ENCODE data around the gene DNASE1L1.
"Not testable (repeated sequence)": the region's sequence is repeated elsewhere in the genome, so short reads cannot be mapped to it uniquely, and the experiment has no call there.

The DNASE1L1 gene

DNA sequence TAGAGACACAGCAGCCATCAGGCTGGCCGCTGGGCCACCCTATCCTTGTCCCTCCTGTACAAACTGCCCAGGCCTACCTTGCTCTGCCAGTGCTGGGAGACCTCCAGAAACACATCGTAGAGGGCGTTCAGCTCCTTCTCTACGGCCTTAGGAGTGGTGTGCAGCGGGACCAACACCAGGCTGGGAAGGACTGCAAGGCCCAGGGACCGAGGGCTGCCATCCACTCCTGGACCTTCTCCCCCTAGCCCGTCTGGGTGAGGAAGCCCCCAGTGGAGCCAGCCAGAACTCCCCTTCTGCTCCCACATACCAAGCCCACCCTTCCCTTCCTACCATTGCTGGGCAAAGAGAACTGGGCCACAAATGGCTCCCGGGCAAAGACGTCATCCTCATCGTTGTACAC, 5.9 kb downstream of the DNASE1L1 start:
- DNase-seq = no peak

DNA sequence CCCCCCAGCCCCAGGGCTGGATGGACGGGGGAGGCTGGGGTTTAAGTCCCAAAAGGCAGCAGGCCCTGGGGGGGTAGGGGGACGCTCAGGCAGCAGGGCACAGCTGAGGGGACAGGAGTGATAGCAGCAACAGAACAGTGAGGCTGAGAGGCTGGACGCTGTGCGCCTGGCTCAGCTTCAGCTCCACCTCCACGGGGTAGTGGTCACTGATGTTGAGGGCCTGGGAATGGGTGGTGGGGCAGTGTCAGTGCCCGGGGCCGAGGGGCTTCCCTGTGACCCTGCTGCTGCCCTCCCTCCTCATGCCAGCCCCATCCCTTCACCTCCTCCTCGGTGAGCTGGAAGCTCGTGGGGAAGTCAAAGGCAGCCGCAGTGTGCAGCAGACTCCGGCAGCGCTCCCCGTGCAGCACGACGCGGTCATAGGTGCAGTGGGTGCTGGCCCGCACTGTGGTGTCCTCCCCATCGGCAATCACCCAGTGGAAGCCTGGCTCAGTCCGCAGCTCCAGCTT, 6.4 kb downstream of the DNASE1L1 start:
- no peak for DNase-seq

DNA sequence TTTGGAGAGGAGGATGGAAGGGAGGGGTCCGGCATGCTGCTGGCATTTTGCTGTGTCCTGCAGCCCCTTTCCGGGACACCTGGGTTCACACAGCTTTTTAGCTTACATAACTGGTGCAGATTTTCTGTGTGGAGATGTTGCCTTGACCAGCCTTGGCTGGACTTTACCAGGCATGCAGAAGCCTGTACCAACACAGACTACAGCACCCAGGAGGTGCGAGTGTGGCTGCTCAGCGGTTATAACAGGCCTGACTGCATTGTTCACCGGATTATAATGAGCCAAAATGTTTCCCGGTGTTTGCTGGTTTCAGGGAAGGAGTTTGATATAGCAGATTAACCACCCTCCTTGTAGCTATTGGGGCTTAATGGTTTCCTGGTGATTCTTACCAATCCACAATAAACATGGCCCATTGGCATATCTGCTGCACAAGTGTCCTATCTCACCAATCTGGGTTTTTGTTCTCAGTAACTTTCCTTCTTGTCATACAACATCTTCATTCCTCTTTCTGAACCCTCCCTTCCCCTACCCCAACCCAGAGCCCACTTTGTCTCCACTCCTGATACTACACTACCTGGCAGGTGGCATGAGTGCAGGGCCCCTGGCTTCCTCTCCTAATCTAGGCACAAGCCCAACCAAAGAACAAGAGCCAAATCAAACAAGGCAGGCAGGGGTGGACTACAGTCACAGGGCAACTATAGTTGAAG, 7.0 kb downstream of the DNASE1L1 start:
- DNase-seq = peak; percentile 34

DNA sequence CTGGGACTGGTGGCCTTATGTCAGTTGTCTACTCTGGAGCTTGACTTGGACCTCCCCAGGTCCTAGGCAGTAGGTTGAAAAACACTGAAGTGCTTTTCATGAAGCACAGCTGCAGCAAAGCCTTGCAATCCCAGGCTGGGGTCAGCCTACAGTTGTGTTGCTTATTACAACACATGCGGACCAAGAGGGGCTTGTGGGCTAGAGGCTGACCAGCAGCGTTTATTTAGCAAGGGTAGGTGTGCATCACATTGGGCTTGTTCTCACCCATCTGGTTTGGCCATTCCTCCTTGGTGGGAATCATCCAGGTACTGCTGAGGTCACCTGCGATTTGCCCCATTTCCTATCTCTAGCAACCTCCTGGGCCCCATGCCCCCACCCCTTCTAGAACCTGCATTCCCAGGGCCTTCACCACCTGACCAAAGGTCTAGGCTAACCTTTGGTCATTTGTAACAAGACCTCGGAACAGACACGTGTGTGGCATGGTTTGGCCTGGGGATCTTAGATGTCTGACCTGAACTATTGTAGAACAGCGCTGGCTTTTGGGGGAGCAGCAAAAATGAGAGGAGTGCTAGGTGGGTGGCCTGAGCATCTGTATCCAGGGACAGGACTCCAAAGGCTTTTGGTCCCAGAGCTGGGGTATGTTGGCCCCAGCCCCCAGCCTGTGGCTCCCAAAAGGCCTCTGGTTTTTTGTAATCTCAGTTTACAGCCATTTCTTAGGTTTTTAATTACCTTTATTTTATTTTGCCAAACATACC, 7.8 kb downstream of the DNASE1L1 start:
- peak; percentile 50 for DNase-seq

DNA sequence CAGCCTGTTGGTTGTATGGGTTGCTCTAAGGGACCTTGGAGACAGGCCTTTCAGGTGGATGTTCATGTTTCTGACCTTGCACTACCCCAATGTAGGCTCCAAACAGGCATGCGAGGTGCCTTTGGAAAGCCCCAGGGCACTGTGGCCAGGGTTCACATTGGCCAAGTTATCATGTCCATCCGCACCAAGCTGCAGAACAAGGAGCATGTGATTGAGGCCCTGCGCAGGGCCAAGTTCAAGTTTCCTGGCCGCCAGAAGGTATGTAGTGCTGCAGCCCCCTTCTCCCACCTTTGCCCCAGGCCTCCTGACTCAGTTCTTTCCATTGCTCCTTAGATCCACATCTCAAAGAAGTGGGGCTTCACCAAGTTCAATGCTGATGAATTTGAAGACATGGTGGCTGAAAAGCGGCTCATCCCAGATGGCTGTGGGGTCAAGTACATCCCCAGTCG, 8.7 kb downstream of the DNASE1L1 start:
- DNase-seq = not testable (repeated sequence)

DNA sequence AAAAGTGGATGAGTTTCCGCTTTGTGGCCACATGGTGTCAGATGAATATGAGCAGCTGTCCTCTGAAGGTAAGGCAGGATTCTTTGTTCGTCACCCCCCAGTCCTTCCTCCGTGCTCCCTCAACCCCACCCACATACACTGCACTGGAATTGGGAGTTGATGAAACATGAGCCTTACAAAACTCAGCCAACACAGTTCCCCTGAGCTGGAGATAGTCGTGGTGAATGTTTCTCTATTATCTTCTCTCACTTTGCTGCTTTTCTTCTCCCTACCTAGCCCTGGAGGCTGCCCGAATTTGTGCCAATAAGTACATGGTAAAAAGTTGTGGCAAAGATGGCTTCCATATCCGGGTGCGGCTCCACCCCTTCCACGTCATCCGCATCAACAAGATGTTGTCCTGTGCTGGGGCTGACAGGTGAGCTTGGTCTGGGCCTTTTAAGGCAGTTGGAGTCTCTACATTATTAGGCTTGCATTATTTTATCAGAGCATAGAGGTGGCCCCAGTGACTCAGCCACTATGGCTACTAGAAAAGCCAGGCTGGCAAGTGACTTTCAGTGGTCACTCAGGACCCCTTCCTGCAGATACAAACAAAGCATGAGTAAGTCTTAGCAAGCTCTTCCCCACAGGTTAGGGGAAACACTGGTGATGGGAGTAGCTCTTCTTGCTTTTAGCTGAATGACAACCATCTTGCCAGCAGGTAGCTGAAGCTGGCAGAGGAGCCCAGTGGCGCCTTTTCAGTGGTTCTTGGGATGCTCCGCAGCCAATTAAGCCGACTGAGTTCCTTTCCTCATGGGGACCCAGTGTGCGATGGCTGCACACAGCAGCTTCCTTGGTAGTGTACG, 9.3 kb downstream of the DNASE1L1 start:
- peak; percentile 43 for DNase-seq

DNA sequence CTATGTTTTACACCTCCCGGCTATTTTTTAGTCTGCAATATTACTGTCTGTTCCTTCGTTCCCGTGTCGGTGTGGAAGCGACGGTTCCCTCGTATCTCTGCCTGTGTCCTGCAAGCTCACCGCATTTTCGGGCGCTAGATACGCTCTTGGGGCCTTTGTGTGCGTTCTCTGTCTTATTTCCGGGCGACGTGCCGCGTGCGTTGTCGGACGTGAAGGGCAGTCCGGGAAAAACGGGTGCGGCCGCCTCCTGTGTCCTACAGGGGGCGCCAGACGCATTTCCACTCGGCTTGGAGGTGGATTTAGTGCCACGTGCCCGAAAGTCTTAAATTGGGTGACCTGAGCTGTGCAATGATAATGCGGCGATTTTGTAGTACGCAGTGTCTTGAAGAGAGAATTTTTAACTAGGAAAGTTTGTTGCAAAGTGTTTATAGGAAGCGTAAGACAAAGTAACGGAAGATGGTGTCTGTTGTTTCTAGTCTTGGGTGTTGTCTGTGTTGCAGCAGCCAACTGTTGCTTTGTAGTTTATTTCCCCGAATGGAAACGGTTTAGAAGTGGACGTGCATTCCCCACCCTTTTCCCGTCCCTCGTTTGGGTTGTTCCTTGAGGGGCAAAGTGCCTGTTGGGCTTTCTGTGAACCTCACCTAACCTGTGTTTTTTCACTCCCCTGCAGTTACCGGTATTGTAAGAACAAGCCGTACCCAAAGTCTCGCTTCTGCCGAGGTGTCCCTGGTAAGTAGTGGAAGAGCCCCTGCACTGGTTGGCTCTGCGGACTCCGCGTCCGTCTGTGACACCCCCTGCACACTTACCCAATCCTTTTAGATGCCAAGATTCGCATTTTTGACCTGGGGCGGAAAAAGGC, 10.2 kb downstream of the DNASE1L1 start:
- peak; percentile 86 for DNase-seq

DNA sequence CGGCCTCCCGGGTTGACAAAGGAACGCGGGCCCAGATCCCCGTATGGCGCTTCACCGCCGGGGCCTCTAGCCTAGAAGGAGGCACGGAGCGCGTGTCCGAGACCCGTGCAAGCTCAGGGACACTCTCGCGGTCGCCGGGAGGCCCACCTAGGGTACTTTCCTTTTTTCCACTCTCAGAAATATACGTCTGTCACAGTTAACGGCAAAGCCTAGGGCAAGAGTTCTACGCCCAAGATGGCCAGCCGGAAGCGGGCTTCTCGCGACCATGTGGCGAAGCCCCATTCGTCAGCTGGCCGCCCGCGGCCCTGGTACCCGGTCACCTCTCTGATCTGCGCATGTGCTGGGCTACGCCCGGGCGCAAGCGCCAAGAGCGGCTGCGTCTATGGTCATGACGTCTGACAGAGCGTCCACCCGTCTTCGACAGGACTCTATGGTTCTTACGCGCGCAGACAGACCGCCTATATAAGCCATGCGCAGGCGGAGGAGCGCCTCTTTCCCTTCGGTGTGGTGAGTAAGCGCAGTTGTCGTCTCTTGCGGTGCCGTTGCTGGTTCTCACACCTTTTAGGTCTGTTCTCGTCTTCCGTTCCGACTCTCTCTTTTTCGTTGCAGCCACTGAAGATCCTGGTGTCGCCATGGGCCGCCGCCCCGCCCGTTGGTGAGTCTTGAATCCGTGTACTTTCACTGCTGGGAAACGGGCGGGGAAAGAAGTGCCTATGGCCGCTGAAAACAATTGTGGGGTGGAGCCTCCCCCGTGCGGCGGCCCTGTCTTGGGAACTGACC, 11.0 kb downstream of the DNASE1L1 start, which contains the start of gene RPL10:
RPL10 (plus strand) TSS at position 490 of the 780 bp plus-strand sequence; CDS start at position 633, 143 bp downstream.
- DNase-seq = peak; percentile 97

DNA sequence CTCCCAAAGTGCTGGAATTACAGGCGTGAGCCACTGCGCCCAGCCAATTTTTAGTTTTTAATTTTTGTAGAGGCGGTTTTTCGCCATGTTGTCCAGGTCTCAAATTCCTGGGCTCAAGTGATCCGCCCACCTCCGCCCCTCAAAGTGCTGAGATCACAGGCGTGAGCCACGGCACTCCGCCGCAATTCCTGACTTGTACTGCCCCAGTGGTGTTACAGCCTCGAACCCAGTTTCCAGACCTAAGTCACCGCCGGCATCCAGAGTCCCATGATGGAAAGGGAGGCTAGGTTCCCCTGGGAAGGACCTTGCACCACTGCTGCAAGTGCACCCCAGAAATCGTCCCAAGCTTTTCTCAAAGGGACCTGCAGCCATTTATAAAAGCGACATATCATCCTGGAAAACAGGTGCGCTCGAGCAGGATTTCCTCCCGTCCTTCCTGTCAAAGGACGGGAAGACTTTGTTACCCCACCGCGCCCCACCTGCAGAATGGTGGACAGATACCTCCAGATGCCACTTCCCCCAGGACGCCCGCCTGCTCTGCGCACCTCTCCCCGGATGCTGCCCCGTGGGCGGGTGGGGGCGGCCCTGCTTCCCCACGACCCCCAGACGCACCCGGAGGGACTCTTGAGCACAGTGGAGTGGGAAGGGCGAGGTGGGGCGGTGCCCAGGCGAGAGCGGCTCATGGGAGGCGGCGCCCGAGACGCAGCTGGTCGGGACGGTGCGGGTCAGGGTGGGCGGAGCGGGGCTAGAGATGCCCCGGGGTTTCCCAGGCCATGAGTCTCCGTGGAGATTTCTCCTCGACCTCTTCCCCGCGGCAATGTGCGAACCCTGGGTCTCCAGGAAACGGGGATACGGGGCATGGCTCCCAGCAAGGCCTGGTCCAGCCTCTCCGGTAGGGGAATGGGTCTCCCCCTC, 11.8 kb downstream of the DNASE1L1 start:
- peak; percentile 81 for DNase-seq

DNA sequence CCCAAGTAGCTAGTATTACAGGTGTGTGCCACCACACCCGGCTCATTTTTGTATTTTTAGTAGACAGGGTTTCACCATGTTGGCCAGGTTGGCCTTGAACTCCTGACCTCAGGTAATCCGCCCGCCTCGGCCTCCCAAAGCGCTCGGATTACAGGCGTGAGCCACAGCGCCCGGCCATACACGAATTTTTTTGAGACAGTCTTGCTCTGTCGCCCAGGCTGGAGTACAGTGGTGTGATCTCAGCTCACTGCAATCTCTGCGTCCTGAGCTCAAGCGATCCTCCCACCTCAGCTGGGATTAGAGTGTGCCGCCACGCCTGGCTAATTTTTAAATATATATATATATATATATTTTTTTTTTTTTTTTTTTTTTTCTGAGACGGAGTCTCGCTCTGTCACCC, 12.7 kb downstream of the DNASE1L1 start:
- DNase-seq = not testable (repeated sequence)

DNA sequence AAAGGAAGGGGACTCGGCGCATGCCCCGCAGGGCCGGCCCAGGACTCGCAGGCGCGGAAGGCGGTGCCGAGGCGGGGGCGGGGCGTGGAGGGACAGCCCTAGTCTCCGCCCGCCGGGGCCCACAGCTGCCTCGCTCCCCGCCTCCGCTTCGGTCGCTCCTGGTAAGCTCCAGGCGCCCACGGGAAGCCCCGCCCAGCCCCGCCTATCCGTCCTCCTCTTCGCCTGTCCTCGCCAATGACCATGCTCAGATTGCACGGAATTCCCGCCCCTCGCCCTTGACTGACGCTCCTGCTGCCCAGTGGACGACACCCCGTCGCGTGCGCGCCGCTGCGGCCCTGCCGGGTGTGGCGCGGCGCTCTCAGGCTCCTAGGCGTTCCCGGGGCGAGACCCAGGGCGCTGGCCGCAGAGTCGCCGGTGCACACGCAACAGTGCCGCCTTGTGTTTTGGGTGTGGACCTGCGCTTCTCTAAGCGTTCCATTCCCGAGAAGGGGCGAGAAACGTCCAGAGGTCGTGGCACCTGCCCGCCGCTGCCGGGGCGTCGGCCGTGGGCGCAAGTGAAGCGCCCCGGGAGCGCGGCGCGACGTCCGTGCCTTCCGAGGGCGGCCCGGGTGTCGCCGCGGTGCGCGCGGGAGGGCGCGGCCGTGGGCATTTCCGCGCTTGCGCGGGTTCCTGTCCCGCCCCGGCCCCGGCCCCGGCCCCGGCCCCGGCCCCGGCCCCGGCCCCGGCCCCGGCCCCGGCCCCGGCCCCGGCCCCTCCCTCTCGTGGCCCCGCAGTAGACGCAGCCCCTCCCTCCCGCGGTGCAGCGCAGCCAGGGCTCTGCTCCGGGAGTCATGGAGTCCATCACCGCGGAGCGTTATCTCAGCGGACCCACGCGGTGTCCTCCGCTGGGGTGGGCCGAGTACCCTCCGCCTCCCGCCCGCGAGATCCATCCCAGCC, 19.0 kb downstream of the DNASE1L1 start:
- not testable (repeated sequence) for DNase-seq

DNA sequence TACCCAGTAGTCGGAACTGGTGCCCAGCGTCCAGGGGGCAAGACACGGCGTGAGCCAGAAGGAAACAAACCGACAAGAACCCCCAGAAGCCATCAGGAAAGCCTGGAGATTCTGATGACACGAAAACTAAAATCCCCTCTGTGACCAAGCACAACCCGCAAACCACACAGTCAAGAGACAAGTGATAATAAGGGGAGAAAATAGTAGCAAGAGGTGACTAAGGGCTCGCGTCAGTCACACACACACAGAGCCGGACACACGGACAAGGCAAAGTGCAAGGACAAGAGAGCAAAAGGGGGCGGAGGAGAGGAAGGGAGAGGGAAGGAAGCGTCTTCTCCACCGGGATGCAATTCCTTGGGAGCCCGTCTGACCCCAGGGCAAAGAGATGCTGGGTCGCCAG, 20.4 kb downstream of the DNASE1L1 start:
- DNase-seq = not testable (repeated sequence)

DNA sequence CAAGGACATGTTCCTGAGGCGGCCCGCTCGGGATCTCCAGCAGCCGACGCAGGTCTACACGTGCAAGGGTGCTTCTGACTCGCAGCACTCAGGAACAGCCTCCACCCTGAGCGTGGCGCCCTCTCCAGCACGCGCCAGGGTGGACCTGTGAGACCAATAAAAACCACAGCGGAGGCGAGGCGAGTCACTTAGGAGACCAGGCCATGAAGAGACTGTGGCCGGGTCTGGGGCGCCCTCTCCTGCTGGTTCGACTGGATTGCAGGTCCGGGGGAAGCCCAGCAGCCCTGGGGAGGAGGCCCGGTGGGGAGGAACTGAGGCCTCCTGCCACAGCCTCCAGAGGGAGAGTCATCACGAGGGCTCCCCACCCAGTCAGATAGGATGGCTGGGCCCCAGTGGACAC, 21.0 kb downstream of the DNASE1L1 start:
- DNase-seq = not testable (repeated sequence)

DNA sequence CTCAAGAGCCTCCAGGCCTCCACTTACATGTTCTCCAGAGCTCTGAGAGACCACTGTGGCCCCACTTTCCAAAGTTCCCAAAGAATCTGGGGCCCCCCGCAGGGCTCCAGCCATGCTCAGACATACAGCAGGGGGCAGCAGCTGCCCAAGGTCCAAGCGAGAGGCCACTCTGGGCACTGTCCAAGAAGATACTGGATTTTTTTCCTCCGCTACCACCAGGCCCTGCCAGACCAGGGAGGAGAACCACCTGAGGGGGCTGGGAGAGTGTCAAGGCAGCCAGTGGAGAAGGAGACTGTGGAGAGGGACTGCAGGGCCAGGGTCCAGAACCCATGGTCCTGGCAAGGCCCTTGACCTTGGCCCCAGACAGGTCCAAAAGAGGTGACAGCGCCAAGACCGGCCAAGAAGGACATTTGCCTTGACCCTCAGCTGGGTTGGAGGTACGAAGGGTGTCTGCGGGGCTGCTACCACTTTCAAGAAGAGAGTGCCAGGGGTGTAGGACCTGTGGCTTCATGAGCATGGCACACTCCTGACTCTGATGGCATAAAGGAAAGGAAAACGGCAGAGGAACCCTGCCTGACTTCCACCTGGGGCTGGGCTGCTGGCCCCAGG, 24.7 kb downstream of the DNASE1L1 start:
- DNase-seq = no peak

DNA sequence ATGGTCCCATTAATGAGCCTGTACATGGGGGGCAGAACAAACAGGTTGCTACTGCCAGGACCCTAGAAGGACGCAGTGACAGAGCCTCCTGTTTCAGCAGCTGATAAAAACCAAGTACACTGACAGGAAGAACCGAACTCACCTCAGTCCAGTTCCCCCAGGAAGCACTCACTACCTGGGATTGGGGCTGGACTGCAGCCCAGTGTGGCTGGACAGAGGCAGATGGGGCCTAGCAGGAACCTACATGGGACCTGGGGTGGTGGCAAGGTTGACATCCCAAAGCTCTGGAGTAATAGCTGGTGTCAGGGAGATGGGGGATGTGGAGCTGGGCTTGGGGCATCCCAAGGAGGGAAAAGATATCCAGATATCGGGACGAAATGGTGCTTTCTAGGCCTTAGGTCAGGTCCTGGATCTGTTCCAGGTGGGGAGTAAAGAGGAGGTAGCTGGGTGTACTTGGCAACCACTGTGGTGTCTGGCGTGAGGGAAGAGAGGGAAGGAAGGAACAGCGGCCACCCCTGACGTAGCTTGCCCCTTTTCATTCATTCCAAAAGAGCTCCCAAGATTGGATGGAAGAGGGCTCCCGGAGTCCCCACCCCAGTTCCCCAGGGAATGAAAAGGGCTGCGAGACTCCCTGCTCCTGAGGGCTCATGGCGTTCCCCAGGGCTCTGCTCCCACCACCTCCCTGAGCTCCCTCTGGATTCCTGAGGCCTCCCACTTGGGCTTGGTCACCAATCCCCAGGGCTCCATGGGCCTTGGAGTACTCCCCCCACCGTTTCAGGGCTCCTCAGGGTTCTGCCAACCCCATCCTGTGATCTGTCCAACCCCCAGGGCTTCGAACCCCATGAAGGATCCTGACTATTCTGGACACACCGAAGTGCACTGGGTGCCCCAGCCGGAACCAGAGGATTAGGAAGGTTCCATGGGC, 25.4 kb downstream of the DNASE1L1 start:
- no peak for DNase-seq

DNA sequence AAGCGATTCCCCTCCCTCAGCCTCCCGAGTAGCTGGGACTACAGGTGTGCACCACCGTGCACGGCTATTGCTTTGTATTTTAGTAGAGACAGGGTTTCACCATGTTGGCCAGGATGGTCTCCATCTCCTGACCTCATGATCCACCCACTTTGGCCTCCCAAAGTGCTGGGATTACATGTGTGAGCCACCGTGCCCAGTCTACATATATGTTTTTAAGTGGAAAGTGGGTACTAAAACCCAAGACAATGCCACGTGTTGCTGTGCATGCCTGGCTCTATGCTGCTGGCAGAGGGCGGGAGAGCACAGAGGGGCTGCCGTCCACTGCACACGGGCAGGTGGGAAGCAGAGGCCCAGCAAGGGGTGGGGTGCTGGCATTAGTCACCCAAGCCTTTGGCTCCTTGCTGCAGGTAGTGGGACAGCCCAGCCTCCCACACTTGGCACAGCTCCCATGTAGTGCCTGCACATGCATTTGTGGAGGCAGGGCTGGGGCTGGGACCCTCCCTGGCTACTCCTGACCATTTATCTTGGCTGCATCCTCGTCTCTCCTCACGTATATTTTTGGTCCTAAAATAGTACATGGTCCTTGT, 26.5 kb downstream of the DNASE1L1 start:
- no peak for DNase-seq

DNA sequence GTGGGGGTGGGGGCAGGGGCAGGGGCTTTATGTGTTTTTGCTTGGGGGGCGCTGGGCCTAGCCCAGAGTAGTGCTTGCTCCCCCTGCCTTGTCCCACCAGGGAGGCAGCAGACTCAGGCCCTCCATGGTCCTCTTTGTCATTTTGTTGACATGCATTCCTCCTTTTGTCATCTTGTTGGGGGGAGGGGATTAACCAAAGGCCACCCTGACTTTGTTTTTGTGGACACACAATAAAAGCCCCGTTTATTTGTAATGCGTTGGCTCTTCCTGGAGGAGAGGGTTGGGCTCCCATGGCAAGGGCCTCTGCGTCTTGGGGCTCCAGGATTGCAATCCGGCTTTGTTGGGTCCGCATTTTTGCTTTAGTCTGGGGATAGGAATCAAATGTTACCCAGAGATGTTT, 27.8 kb downstream of the DNASE1L1 start:
- no peak for DNase-seq

Data from activated CD4-positive, alpha-beta T cell treated with anti-CD3 and anti-CD28 coated beads, Interleukin-10, Interleukin-2, amounts not matched to agents 100 ng/mL and 50 ng/mL, durations not matched to agents 16 hours and 8 hours (primary cell).